Left ventricle myocardium inferior (tissue), 1 donor: ENCODE results near the gene MUC5AC. TPM values are rescaled to one million over a fixed set of nuclear protein-coding genes. Genes with fewer than 3 reads are reported as not detected.

ENCODE experiments used
- DNase-seq: peaks from one replicate; pipeline ENCODE4 v3.0.0-alpha.2; 2020
- H3K27ac ChIP-seq: fragments of 200-600 bp; replicated peaks from 2 replicates; pipeline ENCODE4 v1.8.0; 2021
- H3K27me3 ChIP-seq: fragments of 200-600 bp; 2 replicates; pipeline ENCODE4 v1.8.0; 2021; ENCODE audit warnings: low read depth
- H3K36me3 ChIP-seq: fragments of 200-600 bp; 2 replicates; pipeline ENCODE4 v1.8.0; 2021
- H3K4me1 ChIP-seq: fragments of 200-600 bp; 2 replicates; pipeline ENCODE4 v1.8.0; 2021
- H3K4me3 ChIP-seq: fragments of 200-600 bp; 2 replicates; pipeline ENCODE4 v1.8.0; 2021; ENCODE audit warnings: mild to moderate bottlenecking, moderate library complexity
- H3K9me3 ChIP-seq: fragments of 200-600 bp; replicated peaks from 2 replicates; pipeline ENCODE4 v1.8.0; 2021
- intact Hi-C: fragments of 100-400 bp; cut with micrococcal nuclease; formaldehyde crosslinking; loops from one replicate; pipeline ENCODE4 v1.11.0; 2022
- total RNA-seq: library from RNA; stranded (reverse); fragmentation: NEBNext Ultra II Directional; extraction: Animal tissue kit (Norgen Biotek cat#: 25700); gene quantifications from one replicate; pipeline ENCODE4 v1.2.1, GENCODE V29; 2021
- TF ChIP-seq, protein P1 (sequence below): fragments of 200-600 bp; IDR thresholded peaks from 2 replicates; pipeline ENCODE4 v1.8.0; 2021; ENCODE audit warnings: antibody characterized with exemption, mild to moderate bottlenecking, borderline replicate concordance
- donor health status: DM: no; HTN: yes; CAD: no; lungs with severe emphysema.

The MUC5AC gene
- total RNA-seq, 1 donor from 2014 or later = not detected

DNA sequence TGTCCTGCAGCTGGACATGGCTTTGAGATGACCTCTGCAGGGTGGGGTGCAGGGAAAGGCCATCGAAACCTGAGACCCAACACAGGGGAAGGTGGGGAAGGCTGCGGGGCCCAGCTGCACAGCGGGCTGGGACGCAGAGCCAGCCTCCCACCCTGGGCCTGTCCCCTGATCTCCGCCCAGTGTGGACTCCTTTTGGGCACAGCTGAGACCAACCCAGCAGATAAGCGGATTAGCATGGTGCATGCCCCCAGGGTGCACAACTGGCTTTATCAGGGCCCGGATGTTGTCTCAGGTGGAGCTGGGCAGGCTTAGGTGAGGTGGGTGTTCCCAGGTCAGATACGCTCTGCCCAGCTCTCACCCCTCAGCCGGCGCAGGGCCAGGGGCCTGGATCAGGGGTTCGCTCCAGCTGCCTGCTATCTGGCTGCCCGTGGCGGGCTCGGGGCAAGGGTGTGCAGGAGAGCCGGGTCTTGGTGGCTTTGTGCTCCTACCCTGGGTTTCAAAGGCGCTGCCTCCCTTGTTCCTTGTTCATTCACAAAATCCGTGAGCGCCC lies 28.1 kb upstream of the MUC5AC start:
- no peak for DNase-seq
- H3K27ac ChIP-seq = no peak overlapping the region
- H3K27me3 ChIP-seq = peaks cover 53% of the 10 kb centered on the region
- H3K36me3 ChIP-seq = no peaks in the 10 kb centered on the region
- TF ChIP-seq, protein P1, sequence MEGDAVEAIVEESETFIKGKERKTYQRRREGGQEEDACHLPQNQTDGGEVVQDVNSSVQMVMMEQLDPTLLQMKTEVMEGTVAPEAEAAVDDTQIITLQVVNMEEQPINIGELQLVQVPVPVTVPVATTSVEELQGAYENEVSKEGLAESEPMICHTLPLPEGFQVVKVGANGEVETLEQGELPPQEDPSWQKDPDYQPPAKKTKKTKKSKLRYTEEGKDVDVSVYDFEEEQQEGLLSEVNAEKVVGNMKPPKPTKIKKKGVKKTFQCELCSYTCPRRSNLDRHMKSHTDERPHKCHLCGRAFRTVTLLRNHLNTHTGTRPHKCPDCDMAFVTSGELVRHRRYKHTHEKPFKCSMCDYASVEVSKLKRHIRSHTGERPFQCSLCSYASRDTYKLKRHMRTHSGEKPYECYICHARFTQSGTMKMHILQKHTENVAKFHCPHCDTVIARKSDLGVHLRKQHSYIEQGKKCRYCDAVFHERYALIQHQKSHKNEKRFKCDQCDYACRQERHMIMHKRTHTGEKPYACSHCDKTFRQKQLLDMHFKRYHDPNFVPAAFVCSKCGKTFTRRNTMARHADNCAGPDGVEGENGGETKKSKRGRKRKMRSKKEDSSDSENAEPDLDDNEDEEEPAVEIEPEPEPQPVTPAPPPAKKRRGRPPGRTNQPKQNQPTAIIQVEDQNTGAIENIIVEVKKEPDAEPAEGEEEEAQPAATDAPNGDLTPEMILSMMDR = no peak
- H3K9me3 ChIP-seq = peaks cover 12% of the 10 kb centered on the region
- H3K4me1 ChIP-seq = no peaks in the 10 kb centered on the region
- intact Hi-C loops = no loop called here
- H3K4me3 ChIP-seq = no peak overlapping the region

GRCh38 chr11:1130276-1131032 lies 27.3 kb upstream of the MUC5AC start:
- Histone ChIP-seq H3K27ac (no peak overlapping the region), H3K4me1 (no peaks in the 10 kb centered on the region), H3K9me3 (peaks cover 20% of the 10 kb centered on the region), H3K27me3 (peaks cover 53% of the 10 kb centered on the region), H3K4me3 (no peak overlapping the region), H3K36me3 (no peaks in the 10 kb centered on the region)
- no peak for DNase-seq
- intact Hi-C loops = no loop called here
- TF ChIP-seq, protein P1 = no peak

GRCh38 chr11:1131033-1131911 lies 26.5 kb upstream of the MUC5AC start:
- Histone ChIP-seq H3K9me3 (peaks cover 23% of the 10 kb centered on the region), H3K36me3 (no peaks in the 10 kb centered on the region), H3K27me3 (peaks cover 48% of the 10 kb centered on the region), H3K27ac (no peak overlapping the region), H3K4me1 (no peaks in the 10 kb centered on the region), H3K4me3 (no peak overlapping the region)
- no peak for DNase-seq
- TF ChIP-seq, protein P1 = no peak
- intact Hi-C loops = no loop called here

GRCh38 chr11:1134848-1135445 lies 22.8 kb upstream of the MUC5AC start:
- intact Hi-C loops = no loop called here
- peaks cover 31% of the 10 kb centered on the region for H3K27me3 ChIP-seq
- no peaks in the 10 kb centered on the region for H3K36me3 ChIP-seq
- TF ChIP-seq, protein P1 = no peak
- H3K4me3 ChIP-seq = no peak overlapping the region
- no peak overlapping the region for H3K27ac ChIP-seq
- no peak for DNase-seq
- no peaks in the 10 kb centered on the region for H3K4me1 ChIP-seq
- H3K9me3 ChIP-seq = peaks cover 23% of the 10 kb centered on the region

GRCh38 chr11:1138097-1138496 lies 19.7 kb upstream of the MUC5AC start:
- intact Hi-C loops = no loop called here
- Histone ChIP-seq H3K4me1 (no peaks in the 10 kb centered on the region), H3K27me3 (peaks cover 28% of the 10 kb centered on the region), H3K27ac (no peak overlapping the region), H3K4me3 (no peak overlapping the region), H3K36me3 (no peaks in the 10 kb centered on the region), H3K9me3 (peaks cover 43% of the 10 kb centered on the region)
- DNase-seq = no peak
- TF ChIP-seq, protein P1 = no peak
